HG03442 (cell line): ENCODE data around the gene FIGNL1.

Experiments used
- ATAC-seq: cut with Tn5 transposase; IDR thresholded peaks from one replicate; pipeline ENCODE4 v1.9.1; 2021; ENCODE audit warnings: mild to moderate bottlenecking, moderate library complexity; ENCODE audit not compliant: unreplicated experiment

FIGNL1 gene

GRCh38 chr7:50431316-50431715 lies 18.8 kb downstream of the FIGNL1 start:
- no peak for ATAC-seq

GRCh38 chr7:50428911-50429310 lies 21.2 kb downstream of the FIGNL1 start:
- ATAC-seq: no peak

GRCh38 chr7:50427518-50427917 lies 22.6 kb downstream of the FIGNL1 start:
- ATAC-seq: no peak

DNA sequence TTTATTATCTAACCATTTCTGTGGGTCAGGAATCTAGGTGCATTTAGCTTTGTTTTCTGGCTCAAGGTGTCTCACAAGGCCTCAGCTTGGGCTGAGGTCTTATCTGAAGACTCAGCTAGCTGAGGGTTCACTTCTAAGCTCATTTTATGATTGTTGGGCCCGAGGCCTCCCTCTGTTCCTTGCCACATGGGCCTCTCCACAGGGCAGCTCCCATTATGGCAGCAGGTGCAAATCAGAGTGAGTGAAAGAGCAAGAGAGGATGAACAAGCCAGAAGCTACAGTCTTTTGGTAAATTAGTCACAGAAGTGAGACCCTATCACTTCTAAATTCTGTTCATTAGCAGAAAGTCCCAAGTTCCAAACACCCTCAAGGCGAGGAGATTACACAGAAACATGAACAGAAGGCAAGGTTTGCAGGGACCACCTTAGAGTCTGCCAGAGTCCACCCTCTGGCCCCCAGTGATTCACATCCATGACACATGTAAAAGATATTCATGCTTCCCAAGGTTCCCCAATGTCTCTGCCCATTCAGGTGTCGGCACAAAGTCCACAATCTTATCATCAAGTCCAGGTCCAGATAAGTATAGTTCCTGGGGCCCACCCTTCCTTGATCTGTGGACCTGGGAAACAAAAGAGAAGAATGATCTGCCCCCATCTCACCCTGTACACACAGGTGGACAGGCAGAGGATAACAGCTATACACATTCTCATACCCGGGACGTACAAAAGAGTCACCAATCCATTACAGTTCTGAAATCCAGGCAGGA lies 23.7 kb downstream of the FIGNL1 start:
- no peak for ATAC-seq

- no peak for ATAC-seq
Observed at GRCh38 chr7:50425318-50425717, 24.8 kb downstream of the FIGNL1 start.

DNA sequence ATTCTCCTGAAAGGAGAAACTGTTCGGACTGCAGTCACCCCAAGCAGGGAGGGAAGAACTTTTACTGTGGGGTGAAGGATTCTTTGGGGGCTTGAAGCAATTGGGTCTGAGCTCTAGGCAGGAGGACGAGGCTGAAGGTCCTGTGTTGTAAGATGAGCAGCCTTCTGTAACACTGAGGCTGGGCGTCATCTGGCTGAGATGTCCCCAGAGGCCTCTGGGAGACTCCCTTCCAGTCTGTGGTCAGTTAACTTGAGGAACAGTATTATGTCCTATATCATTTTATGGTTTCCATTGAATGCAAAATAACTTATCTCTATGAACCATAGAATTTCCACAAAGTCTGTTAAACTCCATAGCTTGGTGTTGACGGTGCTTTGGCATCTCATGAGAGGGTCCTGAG lies 26.3 kb downstream of the FIGNL1 start:
- ATAC-seq: no peak

- ATAC-seq: no peak
Observed at GRCh38 chr7:50422858-50423257, 27.3 kb downstream of the FIGNL1 start.

- no peak for ATAC-seq
Observed at GRCh38 chr7:50421043-50421442, 29.1 kb downstream of the FIGNL1 start.

GRCh38 chr7:50418526-50419290 lies 31.4 kb downstream of the FIGNL1 start:
- no peak for ATAC-seq

- peak; percentile 88 for ATAC-seq
Observed at GRCh38 chr7:50418086-50418515, 32.0 kb downstream of the FIGNL1 start.

- ATAC-seq: peak; percentile 71
Observed at GRCh38 chr7:50416527-50417182, 33.5 kb downstream of the FIGNL1 start.

DNA sequence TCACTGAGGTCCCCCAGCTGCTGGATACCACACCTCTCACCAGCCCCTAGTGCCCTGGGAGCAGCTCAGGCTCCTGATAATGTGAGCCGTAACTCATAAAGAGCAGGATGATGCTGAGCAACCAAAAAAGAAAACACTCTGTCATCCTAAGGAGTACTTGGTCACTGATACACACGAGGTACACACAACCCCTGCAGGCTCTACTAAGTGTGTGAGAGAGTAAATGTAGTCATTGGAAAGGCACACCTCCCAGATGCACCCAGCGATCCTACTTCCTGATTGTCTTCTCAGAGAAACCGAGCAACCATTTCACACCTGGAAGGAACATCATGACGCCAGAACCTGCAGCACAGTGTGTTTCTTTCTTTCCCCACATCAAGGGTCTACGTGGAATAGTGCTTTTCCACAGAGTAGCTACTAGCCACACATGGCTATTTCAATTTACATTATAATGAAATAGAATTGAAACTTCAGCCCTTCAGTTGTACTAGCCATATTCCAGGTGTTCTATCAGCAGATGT lies 34.2 kb downstream of the FIGNL1 start:
- ATAC-seq: no peak

- ATAC-seq: no peak
Observed at GRCh38 chr7:50413561-50413960, 36.6 kb downstream of the FIGNL1 start.

- no peak for ATAC-seq
Observed at GRCh38 chr7:50412973-50413372, 37.2 kb downstream of the FIGNL1 start.

DNA sequence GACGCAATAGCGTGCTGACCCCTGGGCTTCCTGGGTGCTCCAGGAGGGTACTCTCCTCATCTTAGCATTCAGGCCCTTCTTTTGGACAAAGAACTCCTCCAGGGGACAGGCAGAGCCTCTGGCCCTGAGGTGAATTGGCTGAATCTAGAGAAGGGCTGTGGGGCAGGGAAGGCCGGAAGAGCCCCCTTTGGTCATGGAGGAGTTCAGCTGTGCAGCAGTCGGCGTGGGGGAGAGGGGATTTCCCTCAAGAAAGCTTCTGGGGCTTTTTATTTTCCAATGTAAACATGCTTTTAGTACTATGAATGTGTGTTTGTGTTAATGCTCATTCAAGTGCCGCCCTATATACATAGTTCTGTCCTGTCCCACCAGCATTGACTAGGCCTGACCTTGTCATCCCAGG lies 38.8 kb downstream of the FIGNL1 start:
- peak; percentile 19 for ATAC-seq

DNA sequence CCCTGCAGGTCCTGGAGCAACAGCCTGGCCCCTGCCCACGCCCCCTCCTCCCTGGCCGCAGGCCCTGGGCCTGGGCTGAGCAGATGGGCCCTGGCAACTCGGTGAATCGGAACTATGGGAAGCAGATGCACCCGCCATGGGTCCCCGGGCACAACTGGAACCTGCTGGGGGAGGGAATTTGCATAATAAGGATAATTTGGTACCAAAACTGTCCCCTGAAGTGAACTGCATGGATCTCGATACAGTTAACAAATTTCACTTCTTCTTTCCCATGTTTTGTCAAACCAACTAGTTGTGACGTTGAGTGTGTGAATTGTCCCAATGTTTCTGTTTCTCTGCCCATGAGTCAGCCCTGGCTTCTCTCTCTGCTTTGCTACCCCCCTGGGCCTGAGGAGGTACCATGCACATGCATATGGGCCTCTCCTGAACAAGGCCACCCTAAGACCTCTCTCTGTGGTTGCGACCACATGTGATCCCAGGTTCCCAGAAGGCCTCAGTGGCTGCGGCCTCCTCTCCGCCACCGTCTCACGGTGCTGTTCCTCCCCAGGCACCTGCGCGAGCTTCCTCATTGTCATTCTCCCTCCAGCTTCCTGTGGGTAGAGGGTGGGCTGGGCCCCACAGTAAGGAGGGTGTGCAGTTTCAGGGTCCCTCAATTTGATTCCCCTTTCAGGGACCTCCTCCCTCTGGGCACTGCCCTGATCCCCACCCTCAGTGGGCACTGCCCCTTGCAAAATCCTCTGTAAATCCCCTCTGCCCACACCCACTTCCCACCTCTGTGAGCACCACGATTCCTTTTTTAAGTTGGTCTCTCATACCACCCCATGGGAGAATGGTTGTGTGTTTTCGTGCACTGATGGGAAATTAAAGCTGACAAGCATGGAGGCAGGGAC lies 40.0 kb downstream of the FIGNL1 start:
- peak; percentile 57 for ATAC-seq

GRCh38 chr7:50406935-50407334 lies 43.2 kb downstream of the FIGNL1 start:
- ATAC-seq: no peak

DNA sequence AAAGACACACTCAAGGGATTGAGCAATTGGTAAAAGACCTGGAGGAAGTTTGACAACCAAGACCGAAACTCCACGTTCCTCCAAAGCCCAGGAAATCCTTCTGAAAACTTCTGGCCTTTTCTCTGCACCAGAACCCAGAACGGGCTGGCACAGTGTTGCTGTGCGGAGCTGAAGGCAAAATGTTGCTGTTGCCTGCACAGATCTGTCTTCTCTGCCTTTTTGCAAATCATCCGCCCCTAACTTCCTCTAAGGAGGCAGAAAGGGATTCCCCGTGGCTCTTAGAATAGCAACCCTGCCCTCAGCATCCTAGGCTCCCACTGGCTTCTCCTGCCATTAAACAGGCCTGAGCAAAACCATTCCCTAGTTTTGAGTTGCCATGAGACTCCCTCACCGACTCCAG lies 44.9 kb downstream of the FIGNL1 start:
- no peak for ATAC-seq

DNA sequence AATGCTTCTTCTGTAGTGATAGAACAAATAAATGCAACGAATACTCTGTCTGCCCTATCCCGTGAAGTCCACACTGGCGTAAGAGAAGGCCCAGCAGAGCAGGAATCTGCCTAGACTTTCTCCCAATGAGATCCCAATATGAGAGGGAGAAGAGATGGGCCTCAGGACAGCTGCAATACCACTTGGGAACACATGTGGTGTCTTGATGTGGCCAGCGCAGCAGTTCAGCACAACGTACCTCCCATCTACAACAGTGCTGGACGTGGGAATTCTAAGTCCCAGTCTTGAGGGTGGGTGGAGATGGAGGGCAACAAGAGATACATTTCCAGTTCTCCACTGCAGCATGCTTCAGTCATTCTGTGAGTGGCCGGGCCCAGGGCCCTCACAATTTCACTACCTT lies 45.8 kb downstream of the FIGNL1 start:
- no peak for ATAC-seq

DNA sequence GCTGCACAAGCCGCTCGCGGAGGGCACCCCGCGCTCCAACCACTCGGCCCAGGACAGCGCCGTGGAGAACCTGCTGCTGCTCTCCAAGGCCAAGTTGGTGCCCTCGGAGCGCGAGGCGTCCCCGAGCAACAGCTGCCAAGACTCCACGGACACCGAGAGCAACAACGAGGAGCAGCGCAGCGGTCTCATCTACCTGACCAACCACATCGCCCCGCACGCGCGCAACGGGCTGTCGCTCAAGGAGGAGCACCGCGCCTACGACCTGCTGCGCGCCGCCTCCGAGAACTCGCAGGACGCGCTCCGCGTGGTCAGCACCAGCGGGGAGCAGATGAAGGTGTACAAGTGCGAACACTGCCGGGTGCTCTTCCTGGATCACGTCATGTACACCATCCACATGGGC lies 50.0 kb downstream of the FIGNL1 start:
- ATAC-seq: no peak

DNA sequence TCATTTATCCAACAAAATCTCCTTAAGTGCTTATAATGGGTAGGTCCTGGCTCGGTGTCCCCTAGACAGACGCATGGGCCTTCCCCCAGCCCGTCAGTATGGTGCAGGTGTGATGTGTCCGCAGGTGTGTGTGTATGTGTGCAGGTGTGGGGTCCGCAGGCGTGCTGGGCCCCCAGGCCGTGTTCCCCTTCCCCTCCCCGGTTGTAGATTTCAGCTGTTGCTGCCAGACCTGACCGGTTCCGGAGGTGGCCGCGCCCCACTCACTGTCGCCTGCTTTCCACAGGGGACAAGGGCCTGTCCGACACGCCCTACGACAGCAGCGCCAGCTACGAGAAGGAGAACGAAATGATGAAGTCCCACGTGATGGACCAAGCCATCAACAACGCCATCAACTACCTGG lies 50.5 kb downstream of the FIGNL1 start:
- ATAC-seq: no peak
